GM12878 (cell line): ENCODE results near the gene UBASH3B. TPM values are rescaled to one million over a fixed set of nuclear protein-coding genes. Genes with fewer than 3 reads are reported as not detected.

Source experiments
- CREB1 ChIP-seq: IDR thresholded peaks from 2 replicates; pipeline ENCODE4 v1.6.1; 2012; ENCODE audit warnings: low read depth, mild to moderate bottlenecking, inconsistent platforms
- CUX1 ChIP-seq: IDR thresholded peaks from 2 replicates; pipeline ENCODE4 v1.6.1; 2012; ENCODE audit warnings: improper control_type of control experiment, low read depth, low read length; ENCODE audit not compliant: insufficient replicate concordance
- EGR1 ChIP-seq, 2 experiments: IDR thresholded peaks; 1 replicate in 1 of 2; 2 replicates in 1 of 2; pipeline ENCODE4 v1.6.1; 2011 to 2012; ENCODE audit warnings: low read depth in 2 of 2, low read length in 2 of 2, borderline replicate concordance in 1 of 2, mild to moderate bottlenecking in 1 of 2, moderate library complexity in 1 of 2
- ESRRA ChIP-seq: IDR thresholded peaks from 2 replicates; pipeline ENCODE4 v1.6.1; 2012; ENCODE audit warnings: mild to moderate bottlenecking, low read length, improper control_type of control experiment
- JUNB ChIP-seq: IDR thresholded peaks from 2 replicates; pipeline ENCODE4 v1.6.1; 2016; ENCODE audit warnings: antibody characterized with exemption, mild to moderate bottlenecking
- MEF2A ChIP-seq: IDR thresholded peaks from 2 replicates; pipeline ENCODE4 v1.6.1; 2011; ENCODE audit warnings: low read depth, mild to moderate bottlenecking, low read length, moderate library complexity; ENCODE audit not compliant: insufficient read depth
- MTA2 ChIP-seq: fragments of 450-650 bp; IDR thresholded peaks from 2 replicates; pipeline ENCODE4 v1.6.1; 2016; ENCODE audit warnings: low read depth, mild to moderate bottlenecking, moderate library complexity
- NFYA ChIP-seq: IDR thresholded peaks from 2 replicates; pipeline ENCODE4 v1.6.1; 2011; ENCODE audit warnings: low read depth, mild to moderate bottlenecking, low read length, improper control_type of control experiment, borderline replicate concordance
- NKRF ChIP-seq: fragments of 450-650 bp; conservative IDR thresholded peaks from 2 replicates; pipeline ENCODE4 v1.6.1; 2017; ENCODE audit warnings: mild to moderate bottlenecking, moderate library complexity
- RAD21 ChIP-seq: IDR thresholded peaks from 2 replicates; pipeline ENCODE4 v1.6.1; 2011; ENCODE audit warnings: mild to moderate bottlenecking, low read depth, low read length, moderate library complexity; ENCODE audit not compliant: insufficient read depth
- REST ChIP-seq: IDR thresholded peaks from 2 replicates; pipeline ENCODE4 v1.6.1; 2012; ENCODE audit warnings: mild to moderate bottlenecking, low read depth, low read length
- RUNX3 ChIP-seq: IDR thresholded peaks from 2 replicates; pipeline ENCODE4 v1.6.1; 2012; ENCODE audit warnings: low read length, inconsistent platforms
- polyA plus RNA-seq, 11 experiments: library from polyadenylated mRNA; depleted of rRNA in 4 of 11; unstranded in 6 of 11; stranded (reverse) in 5 of 11; fragments of >200 nt; fragmentation: Nextera tagmentation in 4 of 11; fragmentation: Illumina TruSeq in 1 of 11; extraction: Ambion mirVana in 4 of 11; extraction: Trizol in 1 of 11; gene quantifications; 1 replicate in 1 of 11; 2 replicates in 10 of 11; pipeline versions ENCODE4 v1.2.1 to v1.2.3, GENCODE V29; 2011 to 2016; ENCODE audit warnings: inconsistent platforms in 2 of 11, missing spikeins in 2 of 11, low read depth in 1 of 11
- total RNA-seq, 4 experiments: library from RNA; depleted of rRNA in 3 of 4; stranded (reverse); fragments of >200 nt in 3 of 4; fragmentation: Illumina TruSeq in 1 of 4; extraction: Trizol in 1 of 4; gene quantifications; 2 replicates each; pipeline versions ENCODE4 v1.2.1 to v1.2.3, GENCODE V29; 2013 to 2021

UBASH3B gene
- total and polyA plus RNA-seq, 10 of the 15 experiments (the other 5 are each of a cell fraction or from before 2014, with no cell fraction given), result 0.18 to 3.3 (median 0.57) TPM

- no peak for TF ChIP-seq CUX1
- TF ChIP-seq JUNB, result no peak
- no peak for TF ChIP-seq NKRF
- TF ChIP-seq RAD21, result no peak
- no peak for TF ChIP-seq NFYA
- no peak for TF ChIP-seq RUNX3
- no peak for TF ChIP-seq EGR1 (IDR thresholded peaks at IDR 0.05; ENCODE audit: borderline replicate concordance in 1 of 2, low read depth in 2 of 2, low read length in 2 of 2)
- TF ChIP-seq MTA2, result no peak
- no peak for TF ChIP-seq MEF2A
- no peak for TF ChIP-seq ESRRA
- no peak for TF ChIP-seq CREB1
- no peak for TF ChIP-seq REST
These were observed 91.2 kb downstream of the UBASH3B start (continued) for GRCh38 chr11:122746611-122747244.
